CD4-positive, alpha-beta T cell treated with Interleukin-10 for 1 hour (primary cell): ENCODE results near the gene CMTM6.
A peak's percentile ranks its signal among the peaks of the same experiment; 100 is the strongest.
"Not testable (repeated sequence)": the region's sequence is repeated elsewhere in the genome, so short reads cannot be mapped to it uniquely, and the experiment has no call there.

Source experiments
- DNase-seq: peaks from one replicate; pipeline ENCODE4 v3.0.0-alpha.2; 2020

Gene CMTM6

DNA sequence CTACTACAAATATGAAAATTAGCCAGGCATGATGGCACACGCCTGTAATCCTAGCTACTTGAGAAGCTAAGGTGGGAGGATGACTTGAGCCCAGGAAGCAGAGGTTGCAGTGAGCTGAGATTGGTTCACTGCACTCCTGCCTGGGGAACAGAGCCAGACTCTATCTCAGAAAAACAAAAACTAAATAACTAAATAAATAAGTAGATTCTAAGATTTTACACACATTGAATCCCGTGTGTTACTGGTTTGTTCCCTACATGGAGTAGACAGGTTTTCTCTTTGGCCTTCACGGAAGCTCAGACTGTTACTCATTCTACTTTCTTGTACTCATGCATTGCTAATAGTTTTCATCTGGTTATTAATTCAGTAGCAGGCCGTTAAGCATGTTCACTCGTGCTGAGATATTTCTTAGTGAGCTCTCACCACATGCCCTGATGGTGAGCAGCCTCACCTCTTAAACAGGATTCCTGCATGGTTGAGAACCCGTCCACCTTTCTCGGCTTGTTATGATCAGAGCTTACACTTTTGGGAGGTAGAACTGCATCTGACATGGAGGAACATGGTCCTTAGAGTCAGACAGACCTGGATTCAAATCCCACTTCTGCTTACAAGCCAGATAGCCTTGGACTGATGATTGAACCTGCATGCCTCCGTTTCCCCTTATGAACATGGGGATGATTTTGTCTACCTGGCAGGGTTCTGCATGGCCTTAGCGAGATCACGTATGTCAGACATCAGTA lies 61.9 kb downstream of the CMTM6 start:
- no peak for DNase-seq

DNA sequence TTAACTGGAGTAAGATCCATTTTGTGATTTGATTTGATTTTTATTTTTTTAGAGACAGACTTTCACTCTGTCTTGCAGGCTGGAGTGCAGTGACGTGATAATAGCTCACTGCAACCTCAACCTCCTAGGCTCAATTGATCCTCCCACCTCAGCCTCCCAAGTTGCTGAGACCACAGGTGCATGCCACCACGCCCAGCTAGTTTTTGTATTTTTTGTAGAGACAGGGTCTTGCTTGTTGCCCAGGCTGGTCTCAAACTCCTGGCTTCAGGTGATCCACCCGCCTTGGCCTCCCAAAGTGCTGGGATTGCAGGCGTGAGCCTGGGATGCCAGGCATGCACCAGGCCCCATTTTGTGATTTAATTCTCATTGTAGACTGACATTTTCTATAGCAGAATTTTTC lies 63.2 kb downstream of the CMTM6 start:
- DNase-seq = not testable (repeated sequence)

DNA sequence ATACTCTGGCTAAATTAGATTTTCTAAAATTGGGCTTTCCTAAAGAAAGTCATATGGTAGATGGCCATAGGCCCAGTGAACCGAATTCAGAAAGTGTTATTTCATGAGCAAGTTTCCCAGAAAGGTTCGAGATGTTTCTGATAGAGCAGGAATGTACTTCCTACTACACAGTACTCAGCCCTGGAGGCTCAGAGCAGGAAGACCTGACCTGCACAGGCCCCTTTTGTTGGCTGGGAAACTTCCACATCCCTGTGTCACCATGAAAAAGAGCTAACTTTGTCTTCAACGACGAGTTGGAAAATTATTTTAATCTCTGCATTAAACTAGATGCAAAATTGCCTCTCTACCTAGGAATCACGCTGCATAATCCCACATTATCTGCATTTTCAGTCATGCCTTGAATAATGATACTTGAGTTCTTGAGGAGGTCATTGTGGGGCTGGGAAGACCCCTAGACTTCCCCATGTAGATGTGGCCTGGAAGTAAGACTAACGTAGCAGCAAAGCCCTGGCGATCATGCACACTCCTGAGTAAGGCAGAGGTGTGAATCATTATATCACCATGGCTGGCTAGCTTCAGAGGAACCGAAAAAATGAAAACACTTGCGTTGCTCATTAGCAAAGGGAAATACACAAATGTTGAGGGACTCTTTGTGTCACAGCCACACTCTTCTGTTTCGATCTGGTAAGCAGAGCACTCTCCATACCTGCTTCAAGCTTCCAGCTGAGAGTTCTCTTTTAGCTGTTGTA lies 63.9 kb downstream of the CMTM6 start:
- no peak for DNase-seq

DNA sequence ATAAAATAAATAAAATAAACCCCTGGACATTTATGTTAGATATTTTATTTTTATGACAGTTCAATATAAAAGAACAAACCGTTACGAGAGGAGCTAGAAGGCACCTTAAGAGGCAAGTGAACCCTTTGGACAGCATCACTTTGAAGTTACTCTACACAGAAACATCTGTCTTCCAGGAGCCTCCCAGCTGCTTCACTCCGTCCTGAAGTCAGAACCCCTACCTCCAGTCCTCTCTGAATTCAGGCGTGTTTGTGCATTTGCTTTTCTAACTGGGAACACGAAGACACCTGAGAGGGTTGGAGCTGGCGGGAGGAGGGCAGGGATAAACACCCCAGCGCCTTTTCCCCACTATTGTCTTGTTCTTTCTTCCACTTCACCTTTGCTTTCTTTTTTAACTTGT lies 64.8 kb downstream of the CMTM6 start:
- no peak for DNase-seq

DNA sequence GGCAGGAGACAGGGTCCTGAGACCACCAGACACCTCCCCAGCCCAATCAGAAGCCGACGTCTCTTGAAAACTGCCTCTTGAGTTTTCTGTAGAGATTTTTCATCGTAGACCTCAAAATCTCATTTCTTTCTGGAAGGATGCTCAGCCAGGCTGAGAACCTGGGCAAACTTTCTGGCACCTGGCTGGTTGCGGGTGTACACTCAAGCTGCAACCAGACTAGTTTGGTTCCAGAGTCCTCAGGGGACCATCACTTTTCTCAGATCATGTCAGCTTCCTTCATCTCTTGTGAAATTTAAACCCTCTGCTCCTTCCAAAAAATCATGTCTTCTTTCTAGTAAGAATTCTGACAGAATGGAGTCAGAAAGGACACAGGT lies 65.8 kb downstream of the CMTM6 start:
- DNase-seq = no peak

DNA sequence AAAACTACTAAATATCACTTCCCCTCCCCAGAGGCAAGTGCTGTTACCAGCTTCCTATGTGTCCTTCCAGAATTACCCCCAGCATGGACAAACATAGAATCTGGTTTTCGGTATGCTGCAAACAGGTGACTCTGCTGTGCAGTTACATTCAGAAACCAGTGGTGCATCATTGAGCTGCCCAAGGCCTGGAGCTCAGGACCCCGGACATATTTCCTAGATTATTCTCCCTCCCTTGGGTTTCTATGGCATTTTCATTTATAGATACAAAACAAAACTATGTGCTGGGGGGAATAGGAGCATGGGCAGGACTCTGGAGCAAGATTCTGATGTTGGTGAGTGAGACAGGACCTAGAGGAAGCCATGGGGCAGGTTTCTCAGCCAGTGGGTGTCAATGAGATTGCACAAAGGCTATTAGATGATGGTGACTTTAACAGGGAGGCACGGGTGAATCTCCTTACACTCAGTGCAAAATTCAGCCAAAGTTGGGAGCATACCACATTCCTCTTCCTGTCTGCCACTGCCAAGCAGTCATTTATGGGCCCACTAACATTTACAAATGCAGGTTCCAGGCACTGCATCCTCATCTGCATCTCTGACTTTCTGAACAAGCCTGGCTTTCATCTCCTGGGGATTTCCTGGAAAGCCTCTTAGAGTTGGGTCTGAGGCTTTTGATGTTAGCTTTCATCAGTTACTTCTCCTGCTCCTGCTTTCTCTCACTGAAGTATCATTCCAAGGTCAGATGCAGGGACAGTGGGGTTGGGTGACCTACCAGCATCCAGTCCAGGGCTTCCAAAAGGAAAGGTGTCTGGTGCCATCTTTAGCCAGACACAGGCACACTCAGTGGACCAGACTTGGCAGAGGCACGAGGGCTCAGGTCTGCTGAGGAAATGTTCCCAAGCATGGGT lies 66.5 kb downstream of the CMTM6 start:
- no peak for DNase-seq

DNA sequence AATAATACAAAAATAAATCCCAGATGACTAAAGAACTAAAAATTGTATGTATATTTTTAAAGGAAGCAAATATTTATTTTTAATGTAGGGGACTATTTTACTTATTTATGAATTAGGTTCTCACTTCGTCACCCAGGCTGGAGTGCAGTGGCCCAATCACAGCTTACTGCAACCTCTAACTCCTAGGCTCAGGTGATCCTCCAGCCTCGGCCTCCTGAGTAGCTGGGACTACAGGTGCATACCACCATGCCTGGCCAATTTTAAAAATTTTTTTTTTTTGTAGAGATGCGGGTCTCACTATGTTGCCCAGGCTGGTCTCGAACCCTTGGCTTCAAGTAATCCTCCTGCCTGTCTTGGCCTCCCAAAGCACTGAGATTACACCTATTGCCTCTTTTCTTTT lies 68.4 kb downstream of the CMTM6 start:
- DNase-seq = no peak

DNA sequence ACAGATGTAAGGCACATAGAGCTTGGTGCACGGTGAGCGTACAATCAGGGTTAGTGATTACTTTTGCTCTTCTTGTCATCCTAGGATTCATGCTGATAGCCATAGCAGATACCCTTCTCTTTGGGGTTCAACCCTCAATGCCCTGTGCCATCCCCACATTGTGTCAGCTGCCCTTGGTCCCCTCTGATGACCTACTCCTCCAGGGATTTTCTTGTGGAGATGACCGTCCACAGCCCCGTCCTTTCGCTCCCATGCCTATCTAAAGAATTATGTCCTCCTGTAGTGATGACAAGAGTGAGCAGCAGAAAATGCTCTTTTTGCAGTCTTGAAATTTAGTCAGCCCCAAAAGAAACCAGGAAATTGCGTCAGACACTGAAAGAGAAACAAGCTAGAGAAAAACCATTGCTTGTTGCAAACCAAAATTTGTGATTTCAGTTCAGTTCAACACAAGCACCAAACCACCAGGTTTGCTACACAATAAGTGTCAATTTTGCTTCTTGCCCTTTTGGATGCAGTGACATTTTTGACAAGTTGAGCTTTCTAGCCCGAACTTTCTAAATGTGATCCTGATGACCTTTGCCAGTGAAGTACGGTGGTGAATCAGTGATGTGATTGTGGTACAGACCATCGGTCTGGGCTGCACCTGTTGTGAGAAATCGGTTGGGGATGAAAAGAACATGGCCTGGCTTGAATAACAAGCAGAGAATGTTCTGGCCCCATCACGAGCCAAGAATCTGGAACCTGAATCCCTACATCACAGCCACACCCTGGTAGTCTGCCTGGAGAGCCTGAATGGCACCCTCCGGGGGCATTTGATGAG lies 69.7 kb downstream of the CMTM6 start:
- peak; percentile 74 for DNase-seq

DNA sequence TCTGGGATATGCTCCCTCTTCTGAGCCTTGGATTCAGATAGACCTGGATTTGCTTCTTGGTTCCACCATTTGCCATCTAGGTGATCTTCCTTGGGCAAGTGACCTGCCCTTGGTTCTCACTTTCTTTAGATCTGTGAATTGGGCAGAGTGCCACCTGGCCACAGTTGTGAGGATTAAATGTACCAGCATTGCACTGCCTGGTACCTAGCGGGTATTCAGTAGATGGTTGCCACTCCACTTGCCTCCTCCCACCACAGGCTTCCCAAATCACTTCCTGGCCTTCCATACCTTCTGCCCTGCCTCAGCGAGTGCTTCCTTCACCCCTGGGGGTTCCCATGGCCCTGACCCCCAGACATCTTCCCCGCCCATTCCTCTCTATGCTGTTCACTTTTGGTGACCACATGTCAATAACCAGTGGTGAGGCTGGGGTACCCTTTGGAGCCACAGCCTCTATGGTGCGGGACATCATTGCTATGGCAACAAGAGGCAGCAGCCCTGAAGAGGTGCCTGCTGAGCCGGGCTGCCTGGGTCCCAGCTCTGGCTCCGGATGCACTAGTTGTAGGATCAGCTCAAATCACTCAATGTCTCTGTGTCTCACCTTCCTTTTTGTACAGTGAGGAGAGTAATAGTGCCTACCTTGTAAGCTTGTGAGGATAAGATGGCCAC lies 70.5 kb downstream of the CMTM6 start:
- peak; percentile 38 for DNase-seq

DNA sequence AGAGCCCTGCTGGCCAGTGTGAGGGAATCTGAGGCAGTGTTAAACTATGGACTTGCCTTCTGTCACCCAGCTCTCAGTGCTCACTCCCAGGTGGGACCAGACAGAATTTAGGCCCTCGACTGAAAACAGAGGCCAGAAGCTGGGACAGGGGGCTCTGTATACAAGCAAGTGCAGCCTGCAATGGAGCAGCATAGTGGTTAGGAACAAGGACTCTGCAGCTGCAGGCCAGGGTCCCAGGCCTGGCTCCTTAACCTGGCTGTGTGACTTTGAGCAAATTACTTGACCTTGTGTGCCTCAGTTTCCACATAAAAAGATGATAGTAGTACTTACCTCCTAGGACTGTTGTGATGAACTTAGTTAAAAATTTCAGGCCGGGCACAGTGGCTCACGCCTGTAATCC lies 71.2 kb downstream of the CMTM6 start:
- no peak for DNase-seq
